Measurements from ENCODE around the gene ZMIZ2. TPM values are rescaled to one million over a fixed set of nuclear protein-coding genes. Genes with fewer than 3 reads are reported as not detected.

Gene ZMIZ2
- total RNA-seq, 1 donor from 2014 or later = 291 TPM

- H3K4me1 Mint-ChIP-seq (ENCODE audit: low read depth, unreplicated experiment) = peaks cover 5% of the 10 kb centered on the region
- H3K9me3 Mint-ChIP-seq (ENCODE audit: unreplicated experiment) = peaks cover 7% of the 10 kb centered on the region
- no peak for TF ChIP-seq CTCF (IDR thresholded peaks at IDR 0.05; ENCODE audit: partially characterized antibody, unreplicated experiment)
- H3K27ac Mint-ChIP-seq (ENCODE audit: unreplicated experiment) = no peak overlapping the region
- H3K36me3 Mint-ChIP-seq (ENCODE audit: unreplicated experiment) = no peaks in the 10 kb centered on the region
- no peak for DNase-seq
- H3K27me3 Mint-ChIP-seq (ENCODE audit: unreplicated experiment) = peaks cover 5% of the 10 kb centered on the region
- H3K4me3 Mint-ChIP-seq (ENCODE audit: unreplicated experiment) = no peak overlapping the region
Observed at GRCh38 chr7:44706788-44707557, 41.7 kb upstream of the ZMIZ2 start.

GRCh38 chr7:44707558-44708230, 41.0 kb upstream of the ZMIZ2 start:
- no peaks in the 10 kb centered on the region for H3K36me3 Mint-ChIP-seq (ENCODE audit: unreplicated experiment)
- peaks cover 5% of the 10 kb centered on the region for H3K4me1 Mint-ChIP-seq (ENCODE audit: low read depth, unreplicated experiment)
- peaks cover 7% of the 10 kb centered on the region for H3K9me3 Mint-ChIP-seq (ENCODE audit: unreplicated experiment)

DNA sequence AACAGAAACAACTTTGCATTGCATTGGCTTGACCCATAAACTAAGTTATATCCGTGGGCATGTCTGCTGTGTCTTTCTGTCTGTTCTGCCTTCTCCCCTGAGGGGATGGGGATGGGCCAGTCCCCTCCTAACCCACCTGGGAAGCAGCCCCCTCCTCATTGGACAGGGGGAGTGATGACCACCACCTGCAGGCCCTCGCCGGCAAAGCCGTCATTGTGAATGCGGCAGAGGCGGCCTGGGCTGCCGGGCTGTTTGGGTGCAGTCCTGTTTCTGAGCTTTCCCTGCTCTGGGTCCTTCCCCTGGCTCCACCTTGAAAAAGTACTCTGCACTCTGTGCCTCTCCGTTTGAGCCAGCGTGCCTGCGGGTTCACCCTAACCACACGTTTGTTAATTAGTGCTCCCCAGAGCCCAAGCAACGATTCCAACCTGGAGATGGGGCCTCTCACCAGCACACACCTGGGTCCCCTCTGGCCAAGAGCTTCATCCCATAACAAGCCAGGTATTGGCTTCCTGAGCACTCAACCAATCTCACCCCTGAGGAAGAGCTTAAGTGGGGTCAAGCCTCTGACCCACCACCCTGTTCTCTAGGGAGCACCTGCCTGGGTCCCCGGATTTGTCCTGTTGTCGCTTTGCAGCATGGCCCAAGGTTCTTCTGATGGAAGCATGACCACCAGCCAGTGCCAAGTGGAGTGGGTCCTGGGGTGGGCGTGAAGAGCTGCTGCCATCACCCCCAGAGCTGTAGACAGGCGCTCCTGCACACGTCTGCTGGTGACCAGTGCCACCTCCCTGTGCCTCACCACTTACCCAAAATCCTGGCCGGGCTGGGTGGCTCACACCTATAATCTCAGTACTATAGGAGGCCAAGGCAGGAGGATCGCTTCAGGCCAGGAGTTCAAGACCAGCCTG, 39.4 kb upstream of the ZMIZ2 start:
- Mint-ChIP-seq H3K27ac (ENCODE audit: unreplicated experiment) (no peak overlapping the region), H3K27me3 (ENCODE audit: unreplicated experiment) (peaks cover 7% of the 10 kb centered on the region), H3K4me1 (ENCODE audit: low read depth, unreplicated experiment) (peaks cover 5% of the 10 kb centered on the region), H3K36me3 (ENCODE audit: unreplicated experiment) (no peaks in the 10 kb centered on the region), H3K9me3 (ENCODE audit: unreplicated experiment) (peaks cover 7% of the 10 kb centered on the region), H3K4me3 (ENCODE audit: unreplicated experiment) (no peak overlapping the region)
- TF ChIP-seq CTCF (IDR thresholded peaks at IDR 0.05; ENCODE audit: partially characterized antibody, unreplicated experiment) = no peak
- DNase-seq = no peak

More at GRCh38 chr7:44707558-44708230, 41.0 kb upstream of the ZMIZ2 start:
- peaks cover 5% of the 10 kb centered on the region for H3K27me3 Mint-ChIP-seq (ENCODE audit: unreplicated experiment)
- H3K4me3 Mint-ChIP-seq (ENCODE audit: unreplicated experiment) = no peak overlapping the region
- H3K27ac Mint-ChIP-seq (ENCODE audit: unreplicated experiment) = no peak overlapping the region
- DNase-seq = no peak
- TF ChIP-seq CTCF (IDR thresholded peaks at IDR 0.05; ENCODE audit: partially characterized antibody, unreplicated experiment) = no peak

DNA sequence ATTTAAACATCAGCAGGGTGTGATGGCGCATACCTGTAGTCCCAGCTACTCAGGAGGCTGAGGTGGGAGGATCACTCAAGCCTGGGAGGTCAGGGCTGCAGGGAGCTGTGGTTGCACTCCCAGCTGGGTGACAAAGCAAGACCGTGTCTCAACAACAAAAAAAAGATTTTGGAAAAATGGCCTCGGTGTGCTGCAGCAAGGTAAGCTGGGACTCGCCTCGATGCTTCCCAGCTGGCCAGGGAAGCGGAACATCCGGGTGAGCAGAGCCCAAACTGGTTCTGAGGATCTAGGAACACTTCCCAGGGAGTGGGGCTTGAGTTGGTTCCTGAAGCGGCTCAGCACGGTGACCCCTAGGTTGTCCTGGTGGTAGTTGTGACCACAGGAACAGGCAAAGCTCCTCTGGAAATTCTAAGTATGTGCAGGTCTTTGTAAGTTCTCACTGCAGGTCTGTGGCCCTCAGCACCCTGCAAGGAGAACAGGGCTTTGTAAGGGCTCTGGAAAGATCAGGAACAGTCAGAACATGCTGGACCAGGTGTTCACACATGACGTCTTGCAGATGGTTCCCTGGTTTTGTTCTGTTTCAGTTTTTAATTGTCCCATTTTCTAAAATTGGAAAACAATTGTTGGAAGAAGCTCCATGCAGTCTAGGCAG, 38.6 kb upstream of the ZMIZ2 start:
- H3K4me3 Mint-ChIP-seq (ENCODE audit: unreplicated experiment) = no peak overlapping the region
- H3K4me1 Mint-ChIP-seq (ENCODE audit: low read depth, unreplicated experiment) = peaks cover 5% of the 10 kb centered on the region
- TF ChIP-seq CTCF (IDR thresholded peaks at IDR 0.05; ENCODE audit: partially characterized antibody, unreplicated experiment) = no peak
- no peaks in the 10 kb centered on the region for H3K36me3 Mint-ChIP-seq (ENCODE audit: unreplicated experiment)
- H3K9me3 Mint-ChIP-seq (ENCODE audit: unreplicated experiment) = peaks cover 7% of the 10 kb centered on the region
- H3K27ac Mint-ChIP-seq (ENCODE audit: unreplicated experiment) = peak overlapping the region; percentile 78
- no peak for DNase-seq
- peaks cover 7% of the 10 kb centered on the region for H3K27me3 Mint-ChIP-seq (ENCODE audit: unreplicated experiment)

All from glutamatergic neuron (in vitro differentiated cells).